ENCODE results near the gene ZNF500.

The ZNF500 gene

GRCh38 chr16:4724661-4725270 is 42.2 kb downstream of the ZNF500 start:
- TF ChIP-seq TCF12 (IDR thresholded peaks at IDR 0.05; ENCODE audit: low read depth), result no peak
- no peak for TF ChIP-seq ZBTB7A (IDR thresholded peaks at IDR 0.05; ENCODE audit: low read depth)
- no peak for TF ChIP-seq RAD21 (IDR thresholded peaks at IDR 0.05; ENCODE audit: low read depth)
- TF ChIP-seq EGR1 (IDR thresholded peaks at IDR 0.05), result no peak
- TF ChIP-seq FOXM1 (IDR thresholded peaks at IDR 0.05; ENCODE audit: borderline replicate concordance, low read depth), result no peak
- TF ChIP-seq CEBPB (IDR thresholded peaks at IDR 0.05), result no peak
- no peak for TF ChIP-seq TEAD4 (IDR thresholded peaks at IDR 0.05)
- no peak for TF ChIP-seq MAX (IDR thresholded peaks at IDR 0.05)

GRCh38 chr16:4723071-4723767 is 43.7 kb downstream of the ZNF500 start:
- no peak for TF ChIP-seq REST (IDR thresholded peaks at IDR 0.05; ENCODE audit: low read depth)
- no peak for TF ChIP-seq MAX (IDR thresholded peaks at IDR 0.05)
- TF ChIP-seq TCF12 (IDR thresholded peaks at IDR 0.05; ENCODE audit: low read depth), result no peak
- TF ChIP-seq CREB1 (IDR thresholded peaks at IDR 0.05; ENCODE audit: low read depth), result no peak
- TF ChIP-seq CEBPB (IDR thresholded peaks at IDR 0.05), result no peak
- TF ChIP-seq NFIC (IDR thresholded peaks at IDR 0.05), result no peak
- no peak for TF ChIP-seq FOXM1 (IDR thresholded peaks at IDR 0.05; ENCODE audit: borderline replicate concordance, low read depth)
- TF ChIP-seq TEAD4 (IDR thresholded peaks at IDR 0.05), result no peak
- no peak for TF ChIP-seq EP300 (IDR thresholded peaks at IDR 0.05; ENCODE audit: borderline replicate concordance)
- TF ChIP-seq TAF1 (IDR thresholded peaks at IDR 0.05; ENCODE audit: low read depth), result no peak
- no peak for TF ChIP-seq ZBTB7A (IDR thresholded peaks at IDR 0.05; ENCODE audit: low read depth)
- TF ChIP-seq USF1 (IDR thresholded peaks at IDR 0.05), result no peak
- no peak for TF ChIP-seq EGR1 (IDR thresholded peaks at IDR 0.05)
- TF ChIP-seq YY1 (IDR thresholded peaks at IDR 0.05; ENCODE audit: low read depth), result no peak
- no peak for TF ChIP-seq RAD21 (IDR thresholded peaks at IDR 0.05; ENCODE audit: low read depth)

GRCh38 chr16:4718466-4718865 is 48.5 kb downstream of the ZNF500 start:
- TF ChIP-seq TCF12 (IDR thresholded peaks at IDR 0.05; ENCODE audit: low read depth) (no peak), YY1 (IDR thresholded peaks at IDR 0.05; ENCODE audit: low read depth) (no peak), FOXM1 (IDR thresholded peaks at IDR 0.05; ENCODE audit: borderline replicate concordance, low read depth) (no peak), CEBPB (IDR thresholded peaks at IDR 0.05) (no peak), MAX (IDR thresholded peaks at IDR 0.05) (no peak), TEAD4 (IDR thresholded peaks at IDR 0.05) (no peak), TAF1 (IDR thresholded peaks at IDR 0.05; ENCODE audit: low read depth) (no peak), REST (IDR thresholded peaks at IDR 0.05; ENCODE audit: low read depth) (no peak), NFIC (IDR thresholded peaks at IDR 0.05) (no peak), ZBTB7A (IDR thresholded peaks at IDR 0.05; ENCODE audit: low read depth) (no peak), EGR1 (IDR thresholded peaks at IDR 0.05) (no peak), USF1 (IDR thresholded peaks at IDR 0.05) (no peak), RAD21 (IDR thresholded peaks at IDR 0.05; ENCODE audit: low read depth) (no peak), CREB1 (IDR thresholded peaks at IDR 0.05; ENCODE audit: low read depth) (no peak), EP300 (IDR thresholded peaks at IDR 0.05; ENCODE audit: borderline replicate concordance) (no peak)

GRCh38 chr16:4714996-4715395 is 52.0 kb downstream of the ZNF500 start:
- TF ChIP-seq EP300 (IDR thresholded peaks at IDR 0.05; ENCODE audit: borderline replicate concordance), result no peak
- no peak for TF ChIP-seq NFIC (IDR thresholded peaks at IDR 0.05)
- TF ChIP-seq CREB1 (IDR thresholded peaks at IDR 0.05; ENCODE audit: low read depth), result no peak
- no peak for TF ChIP-seq TCF12 (IDR thresholded peaks at IDR 0.05; ENCODE audit: low read depth)
- TF ChIP-seq ZBTB7A (IDR thresholded peaks at IDR 0.05; ENCODE audit: low read depth), result no peak
- TF ChIP-seq USF1 (IDR thresholded peaks at IDR 0.05), result no peak
- TF ChIP-seq REST (IDR thresholded peaks at IDR 0.05; ENCODE audit: low read depth), result no peak
- TF ChIP-seq TAF1 (IDR thresholded peaks at IDR 0.05; ENCODE audit: low read depth), result no peak
- TF ChIP-seq RAD21 (IDR thresholded peaks at IDR 0.05; ENCODE audit: low read depth), result no peak
- TF ChIP-seq YY1 (IDR thresholded peaks at IDR 0.05; ENCODE audit: low read depth), result no peak
- TF ChIP-seq CEBPB (IDR thresholded peaks at IDR 0.05), result no peak
- no peak for TF ChIP-seq EGR1 (IDR thresholded peaks at IDR 0.05)
- TF ChIP-seq TEAD4 (IDR thresholded peaks at IDR 0.05), result no peak
- TF ChIP-seq FOXM1 (IDR thresholded peaks at IDR 0.05; ENCODE audit: borderline replicate concordance, low read depth), result no peak

All from Ishikawa (cell line).